Mucosa of descending colon (tissue), 3 donors: ENCODE measurements around the gene SIK2. TPM values are rescaled to one million over a fixed set of nuclear protein-coding genes. Genes with fewer than 3 reads are reported as not detected.
A peak's percentile ranks its signal among the peaks of the same experiment; 100 is the strongest.

Source experiments
- ATAC-seq: fragments of 200-7000 bp; cut with Tn5 transposase; one replicate; pipeline ENCODE4 v1.9.1; 2020; ENCODE audit warnings: mild to moderate bottlenecking, moderate library complexity
- DNase-seq, 3 donors: peaks; one replicate each; pipeline ENCODE4 v3.0.0-alpha.2; 2020
- H3K36me3 ChIP-seq: fragments of 200-600 bp; one replicate; pipeline ENCODE4 v1.8.0; 2021; ENCODE audit warnings: low read depth, mild to moderate bottlenecking
- H3K4me1 ChIP-seq: fragments of 200-600 bp; one replicate; pipeline ENCODE4 v1.8.0; 2021; ENCODE audit warnings: low read depth, mild to moderate bottlenecking
- H3K4me3 ChIP-seq: fragments of 200-600 bp; one replicate; pipeline ENCODE4 v1.8.0; 2021; ENCODE audit warnings: mild to moderate bottlenecking
- H3K9me3 ChIP-seq: fragments of 200-600 bp; one replicate; pipeline ENCODE4 v1.8.0; 2021; ENCODE audit warnings: mild to moderate bottlenecking
- CTCF ChIP-seq: fragments of 200-600 bp; IDR thresholded peaks from one replicate; pipeline ENCODE4 v1.8.0; 2022; ENCODE audit warnings: antibody characterized with exemption, mild to moderate bottlenecking
- intact Hi-C, 2 donors: fragments of 100-400 bp; cut with DNase I in 1 of 2; cut with micrococcal nuclease in 1 of 2; formaldehyde crosslinking; loops; one replicate each; pipeline versions ENCODE4 v1.11.0 to v1.11.1; 2022; cut with DNase I, micrococcal nuclease
- total RNA-seq, 3 donors: library from RNA; stranded (reverse); fragmentation: NEBNext Ultra II Directional in 2 of 3; extraction: Animal tissue kit (Norgen Biotek cat#: 25700) in 2 of 3; gene quantifications; one replicate each; pipeline versions ENCODE4 v1.2.1 to v1.2.4, GENCODE V29; 2021 to 2023
- donor health status: DM: no; HTN: no; CAD: no; lungs with moderate emphysema.
- donor health status: DM: no; HTN: no; CAD: no.
- donor health status: DM: no; HTN: yes; CAD: no.

Gene SIK2
- total RNA-seq, 3 donors from 2014 or later: 22.0 to 23.0 (median 22.7) TPM

- intact Hi-C loops: loop anchor here (10.0 kb wide), 1 partner anchor 278 kb away; no protein-coding TSS in a partner anchor
- H3K9me3 ChIP-seq: no peaks in the 10 kb centered on the region
- H3K4me3 ChIP-seq: no peak overlapping the region
- peak; percentile 11 for ATAC-seq
- TF ChIP-seq CTCF: no peak
- H3K4me1 ChIP-seq: no peaks in the 10 kb centered on the region
- no peak for DNase-seq
- no peaks in the 10 kb centered on the region for H3K36me3 ChIP-seq
Measured at GRCh38 chr11:111566324-111566723, 35.9 kb upstream of the SIK2 start.

GRCh38 chr11:111569476-111569875, 32.8 kb upstream of the SIK2 start:
- no peaks in the 10 kb centered on the region for H3K36me3 ChIP-seq
- DNase-seq (no peak), ATAC-seq (no peak)
- intact Hi-C loops: loop anchor here (10.0 kb wide), 1 partner anchor 275 kb away; no protein-coding TSS in a partner anchor
- no peaks in the 10 kb centered on the region for H3K4me1 ChIP-seq
- TF ChIP-seq CTCF: no peak
- H3K4me3 ChIP-seq: no peak overlapping the region
- H3K9me3 ChIP-seq: no peaks in the 10 kb centered on the region

- DNase-seq: no peak
- Histone ChIP-seq H3K9me3 (no peaks in the 10 kb centered on the region), H3K4me1 (no peaks in the 10 kb centered on the region), H3K4me3 (no peak overlapping the region), H3K36me3 (no peaks in the 10 kb centered on the region)
- TF ChIP-seq CTCF: no peak
- intact Hi-C loops: no loop called here
- ATAC-seq: no peak
Measured at GRCh38 chr11:111570796-111571195, 31.5 kb upstream of the SIK2 start.

GRCh38 chr11:111571829-111572501, 30.3 kb upstream of the SIK2 start:
- Histone ChIP-seq H3K4me3 (no peak overlapping the region), H3K4me1 (no peaks in the 10 kb centered on the region), H3K36me3 (no peaks in the 10 kb centered on the region), H3K9me3 (no peaks in the 10 kb centered on the region)
- ATAC-seq (peak; percentile 32), DNase-seq (no peak)
- intact Hi-C loops: no loop called here
- no peak for TF ChIP-seq CTCF

- no peak overlapping the region for H3K4me3 ChIP-seq
- DNase-seq (no peak), ATAC-seq (no peak)
- no peaks in the 10 kb centered on the region for H3K9me3 ChIP-seq
- TF ChIP-seq CTCF: no peak
- intact Hi-C loops: no loop called here
- no peaks in the 10 kb centered on the region for H3K36me3 ChIP-seq
- H3K4me1 ChIP-seq: no peaks in the 10 kb centered on the region
Measured at GRCh38 chr11:111572581-111572980, 29.7 kb upstream of the SIK2 start.
